ENCODE measurements around the gene PRM1. TPM values are rescaled to one million over a fixed set of nuclear protein-coding genes. Genes with fewer than 3 reads are reported as not detected.

The PRM1 gene
- total and polyA plus RNA-seq, 2 of the 8 experiments (the other 6 are each of a cell fraction or from before 2014, with no cell fraction given): 0.54 to 0.82 TPM

DNA sequence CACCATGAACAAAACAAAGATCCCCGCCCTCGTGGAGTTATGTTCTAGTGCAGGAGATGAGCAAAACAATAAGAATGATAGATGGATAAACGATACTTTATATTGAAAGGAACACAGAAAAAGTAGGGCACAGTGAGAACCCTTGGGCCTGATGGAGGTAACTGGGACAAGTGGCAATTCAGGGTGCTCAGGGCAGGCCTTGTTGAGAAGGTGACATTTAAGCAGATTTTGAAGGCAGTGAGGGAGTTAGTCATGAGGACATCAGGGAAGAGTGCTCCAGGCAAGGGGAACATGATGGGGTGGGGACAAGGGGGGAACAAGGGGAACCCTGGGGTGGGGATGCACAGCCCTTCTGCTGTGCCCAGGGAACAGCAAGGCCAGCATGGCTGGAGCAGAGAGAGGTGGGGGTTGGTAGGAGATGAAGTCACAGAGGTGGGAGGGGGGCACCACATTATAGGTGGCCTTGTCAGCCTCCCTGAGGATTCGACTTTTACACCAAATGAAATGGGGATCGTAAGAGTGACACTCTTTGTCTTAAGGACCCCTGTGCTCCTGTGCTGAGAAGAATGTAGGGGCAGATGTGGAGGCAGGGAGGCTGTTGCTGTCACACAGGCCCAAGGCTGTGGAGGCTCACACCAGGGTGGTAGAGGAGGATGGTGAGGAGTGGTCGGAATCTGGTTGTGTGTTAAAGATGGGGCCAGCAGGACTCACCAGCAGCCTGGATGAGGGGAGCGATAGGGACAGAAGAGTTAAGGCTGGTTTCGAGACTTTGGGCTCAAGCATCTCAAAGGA is 9.2 kb upstream of the PRM1 start (continued):
- TF ChIP-seq CHD7 (IDR thresholded peaks at IDR 0.05; ENCODE audit: insufficient replicate concordance, low read length): no peak
- TF ChIP-seq CREB1 (IDR thresholded peaks at IDR 0.05): no peak
- no peak for TF ChIP-seq USF2 (IDR thresholded peaks at IDR 0.05; ENCODE audit: low read length)
- TF ChIP-seq, protein P1, sequence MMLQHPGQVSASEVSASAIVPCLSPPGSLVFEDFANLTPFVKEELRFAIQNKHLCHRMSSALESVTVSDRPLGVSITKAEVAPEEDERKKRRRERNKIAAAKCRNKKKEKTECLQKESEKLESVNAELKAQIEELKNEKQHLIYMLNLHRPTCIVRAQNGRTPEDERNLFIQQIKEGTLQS (IDR thresholded peaks at IDR 0.05; ENCODE audit: insufficient read depth, low read depth, low read length): no peak
- no peak for TF ChIP-seq SP4 (IDR thresholded peaks at IDR 0.05; ENCODE audit: low read length)
- no peak for TF ChIP-seq NRF1 (IDR thresholded peaks at IDR 0.05; ENCODE audit: low read depth, low read length)
- no peak for TF ChIP-seq SIRT6 (IDR thresholded peaks at IDR 0.05; ENCODE audit: low read length)
- no peak for TF ChIP-seq SAP30 (IDR thresholded peaks at IDR 0.05; ENCODE audit: insufficient read depth, insufficient replicate concordance, low read length)

Data from H1 (cell line).